D721Med (cell line): ENCODE data around the gene TNRC6C.

Experiments
- DNase-seq: peaks from one replicate; pipeline ENCODE4 v3.0.0; 2011; ENCODE audit warnings: low spot score; ENCODE audit not compliant: insufficient read length
- FAIRE-seq: peaks from 2 replicates; lab custom pipeline; 2011; peaks lifted over from hg19 to GRCh38; lab: Jason Lieb, UNC
- TF ChIP-seq, protein P1 (sequence below): IDR thresholded peaks from 2 replicates; pipeline ENCODE4 v1.5.1; 2012; ENCODE audit warnings: mild to moderate bottlenecking, control low read depth; ENCODE audit not compliant: insufficient read depth; ENCODE audit errors: missing control alignments

The TNRC6C gene

DNA sequence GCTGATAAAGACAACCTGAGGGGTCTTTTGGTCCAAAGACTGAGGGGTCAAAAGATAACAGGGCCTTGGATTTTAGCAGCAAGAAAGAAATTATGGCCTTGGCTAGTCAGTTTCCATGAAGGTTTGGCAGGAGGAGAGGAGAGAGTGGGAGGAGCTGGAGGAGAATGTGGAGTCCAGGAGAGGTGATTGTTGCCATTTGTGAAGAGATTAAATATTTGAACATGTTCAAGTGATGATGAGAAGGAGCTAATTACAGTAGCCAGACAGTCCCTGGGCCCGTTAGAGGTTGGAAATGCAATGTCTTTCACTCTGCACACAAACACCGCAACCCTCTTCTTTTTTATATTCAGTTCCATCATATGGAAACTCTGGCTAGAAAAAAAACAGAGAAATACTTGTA, 68.6 kb downstream of the TNRC6C start:
- DNase-seq (no peak), FAIRE-seq (no peak)
- TF ChIP-seq, protein P1, sequence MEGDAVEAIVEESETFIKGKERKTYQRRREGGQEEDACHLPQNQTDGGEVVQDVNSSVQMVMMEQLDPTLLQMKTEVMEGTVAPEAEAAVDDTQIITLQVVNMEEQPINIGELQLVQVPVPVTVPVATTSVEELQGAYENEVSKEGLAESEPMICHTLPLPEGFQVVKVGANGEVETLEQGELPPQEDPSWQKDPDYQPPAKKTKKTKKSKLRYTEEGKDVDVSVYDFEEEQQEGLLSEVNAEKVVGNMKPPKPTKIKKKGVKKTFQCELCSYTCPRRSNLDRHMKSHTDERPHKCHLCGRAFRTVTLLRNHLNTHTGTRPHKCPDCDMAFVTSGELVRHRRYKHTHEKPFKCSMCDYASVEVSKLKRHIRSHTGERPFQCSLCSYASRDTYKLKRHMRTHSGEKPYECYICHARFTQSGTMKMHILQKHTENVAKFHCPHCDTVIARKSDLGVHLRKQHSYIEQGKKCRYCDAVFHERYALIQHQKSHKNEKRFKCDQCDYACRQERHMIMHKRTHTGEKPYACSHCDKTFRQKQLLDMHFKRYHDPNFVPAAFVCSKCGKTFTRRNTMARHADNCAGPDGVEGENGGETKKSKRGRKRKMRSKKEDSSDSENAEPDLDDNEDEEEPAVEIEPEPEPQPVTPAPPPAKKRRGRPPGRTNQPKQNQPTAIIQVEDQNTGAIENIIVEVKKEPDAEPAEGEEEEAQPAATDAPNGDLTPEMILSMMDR = no peak

DNA sequence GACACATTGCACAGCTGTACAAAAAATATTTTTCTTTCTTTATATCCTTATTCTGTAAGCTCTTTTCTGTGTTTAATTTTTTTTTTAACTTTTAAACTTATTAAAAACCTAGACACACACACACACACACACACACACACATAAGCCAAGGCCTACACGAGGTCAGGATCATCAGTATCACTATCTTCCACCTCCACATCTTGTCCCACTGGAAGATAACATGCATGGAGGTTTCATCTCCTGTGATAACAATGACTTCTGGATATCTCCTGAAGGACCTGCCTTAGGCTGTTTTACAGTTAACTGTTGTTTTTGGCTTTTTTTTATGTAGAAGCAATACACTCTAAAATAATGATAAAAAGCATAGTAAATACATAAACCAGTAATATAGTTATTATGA, 71.2 kb downstream of the TNRC6C start:
- no peak for FAIRE-seq
- no peak for DNase-seq
- TF ChIP-seq, protein P1 = no peak

DNA sequence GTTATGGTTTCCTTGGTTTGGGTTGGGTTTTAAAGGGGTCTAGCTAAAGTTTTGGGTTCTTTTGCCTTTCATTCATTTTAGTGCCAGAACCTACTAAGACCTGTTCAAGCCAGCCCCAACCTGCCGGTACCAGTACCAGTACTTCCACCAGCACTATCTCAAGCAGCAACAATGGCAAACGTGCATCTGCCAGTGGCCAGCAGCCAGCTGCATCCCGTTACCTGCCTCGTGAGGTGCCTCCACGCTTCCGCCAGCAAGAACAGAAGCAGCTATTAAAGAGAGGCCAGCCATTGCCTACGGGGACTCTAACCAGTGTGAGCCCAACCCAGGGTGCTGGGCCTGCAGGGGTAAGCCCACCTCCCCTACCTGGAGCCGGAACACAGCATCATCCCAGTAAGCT, 72.9 kb downstream of the TNRC6C start:
- DNase-seq (no peak), FAIRE-seq (no peak)
- TF ChIP-seq, protein P1 = no peak

DNA sequence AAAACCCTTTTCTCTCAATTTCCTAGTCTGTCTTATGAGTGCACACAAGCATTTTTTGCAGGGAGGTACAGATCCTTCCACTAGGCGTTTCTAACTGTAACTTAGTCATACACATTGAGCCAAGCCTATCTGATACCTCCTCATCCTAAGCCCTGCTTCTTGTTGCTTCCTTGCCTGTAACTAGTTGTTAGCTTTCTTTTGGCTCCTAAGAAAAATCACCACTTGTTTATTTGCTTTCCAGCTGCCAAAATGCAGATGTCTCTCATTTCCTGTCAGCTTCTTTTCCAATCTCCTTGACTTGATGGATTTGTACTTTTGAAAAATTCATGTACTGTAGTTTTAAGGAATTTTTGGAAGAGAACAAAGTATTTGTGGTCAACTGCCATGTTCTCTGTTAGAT, 73.7 kb downstream of the TNRC6C start:
- FAIRE-seq (no peak), DNase-seq (no peak)
- TF ChIP-seq, protein P1 = no peak

DNA sequence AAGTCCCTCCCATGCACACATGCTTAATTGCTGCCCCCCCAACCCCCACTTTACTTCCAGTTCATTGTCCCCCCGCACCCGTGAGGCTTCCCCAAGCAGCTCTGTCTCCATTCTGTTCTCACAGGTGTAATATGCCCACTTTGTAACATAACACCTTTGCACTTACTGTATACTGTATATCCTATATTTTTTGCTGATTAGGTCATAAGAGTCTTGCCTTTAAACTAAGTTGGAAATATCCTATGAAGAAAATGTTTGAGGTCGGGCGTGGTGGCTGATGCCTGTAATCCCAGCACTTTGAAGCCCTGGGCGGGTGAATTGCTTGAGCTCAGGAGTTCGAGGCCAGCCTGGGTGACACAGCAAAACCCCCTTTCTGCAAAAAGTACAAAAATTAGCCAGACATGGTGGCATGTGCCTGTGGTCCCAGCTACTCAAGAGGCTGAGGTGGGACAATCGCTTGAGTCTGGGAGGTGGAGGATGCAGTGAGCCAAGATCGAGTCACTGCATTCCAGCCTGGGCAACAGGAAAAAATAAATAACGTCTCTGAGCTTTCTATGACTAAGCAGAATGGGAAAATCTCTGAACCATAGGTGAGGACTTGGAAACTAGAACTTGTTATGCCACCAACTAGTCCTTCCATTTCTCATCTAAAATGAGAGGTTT, 76.1 kb downstream of the TNRC6C start:
- TF ChIP-seq, protein P1 = no peak
- DNase-seq (no peak), FAIRE-seq (no peak)

DNA sequence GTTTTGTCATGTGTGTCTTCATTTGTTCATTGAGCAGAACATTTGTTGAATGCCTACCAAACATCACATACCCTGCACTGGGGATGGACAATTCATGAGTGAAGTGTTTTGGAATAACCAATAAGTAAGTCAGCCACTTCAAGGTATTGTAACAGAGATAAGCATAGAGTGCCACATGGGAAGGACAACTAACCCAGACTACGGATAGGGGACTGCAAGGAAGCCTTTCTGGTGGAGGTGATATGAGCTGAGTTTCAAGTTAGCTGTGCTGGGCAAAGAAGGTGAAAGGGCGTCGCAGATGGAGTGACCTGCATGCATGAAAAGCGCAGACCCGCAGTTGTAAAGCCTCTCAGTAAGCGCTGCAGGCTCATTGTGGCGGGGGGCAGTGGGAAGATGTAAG, 78.8 kb downstream of the TNRC6C start:
- FAIRE-seq (no peak), DNase-seq (no peak)
- TF ChIP-seq, protein P1 = no peak

DNA sequence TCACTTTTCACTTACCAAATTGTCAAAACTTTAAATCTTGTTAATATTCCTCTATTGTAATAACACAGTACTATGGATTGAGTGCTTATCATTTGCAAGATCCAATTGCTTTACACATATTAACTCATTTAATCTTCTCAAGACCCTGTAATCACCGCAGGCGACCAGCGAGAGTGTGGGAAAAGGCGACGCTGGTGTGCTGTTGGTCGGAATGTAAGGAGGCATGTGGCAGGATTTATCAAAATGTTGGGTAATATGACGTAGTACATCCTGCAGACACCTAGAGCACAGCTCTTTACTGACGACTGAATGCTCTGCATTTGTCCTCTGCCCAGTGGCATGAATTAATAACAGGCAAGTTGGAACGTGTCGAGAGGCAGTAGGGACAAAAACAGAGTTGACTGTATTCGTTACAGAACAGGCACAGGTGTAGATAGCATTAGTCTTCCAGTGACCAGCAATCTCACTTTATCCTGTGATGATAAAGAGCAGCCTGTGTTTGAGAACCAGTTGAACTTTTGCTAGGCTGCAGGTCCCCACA, 80.3 kb downstream of the TNRC6C start:
- FAIRE-seq (no peak), DNase-seq (no peak)
- TF ChIP-seq, protein P1 = no peak
